AG04450 (cell line): Measurements from ENCODE around the gene DDX28. TPM values are rescaled to one million over a fixed set of nuclear protein-coding genes. Genes with fewer than 3 reads are reported as not detected.

ENCODE experiments used
- CTCF ChIA-PET: fragments of 300-600, 350-600 bp; formaldehyde crosslinking; extraction: SDS; loops from one replicate; lab custom pipeline; 2022; ENCODE audit warnings: antibody characterized with exemption, inconsistent platforms; lab: Charles Lee
- POLR2A ChIA-PET: fragments of 350-600 bp; formaldehyde crosslinking; extraction: SDS; loops from one replicate; lab custom pipeline; 2021; ENCODE audit warnings: antibody characterized with exemption, inconsistent platforms; lab: Yijun Ruan, JAX
- DNase-seq: peaks from one replicate; pipeline ENCODE4 v3.0.0-alpha.2; 2011; ENCODE audit warnings: low read depth, low spot score
- H3K27ac ChIP-seq: one replicate; pipeline ENCODE4 v1.5.1; 2012; ENCODE audit warnings: low read depth, low read length, control low read depth
- H3K27me3 ChIP-seq: one replicate; pipeline ENCODE4 v1.6.0; 2012; ENCODE audit warnings: low read length; ENCODE audit not compliant: control insufficient read depth, insufficient read depth
- H3K4me3 ChIP-seq: 2 replicates; pipeline ENCODE4 v1.5.1; 2011; ENCODE audit warnings: mild to moderate bottlenecking, low read depth, low read length, control low read depth
- H3K9me3 ChIP-seq: 2 replicates; pipeline ENCODE4 v1.5.1; 2012; ENCODE audit warnings: low read length; ENCODE audit not compliant: control insufficient read depth, insufficient read depth
- polyA plus RNA-seq: library from polyadenylated mRNA; depleted of rRNA; stranded (reverse); fragments of >200 nt; gene quantifications from 2 replicates; pipeline ENCODE4 v1.2.3, GENCODE V29; 2011
- TF ChIP-seq, protein P1 (sequence below): IDR thresholded peaks from 2 replicates; pipeline ENCODE4 v1.5.1; 2011; ENCODE audit warnings: low read depth, low read length, control low read depth, inconsistent platforms

Gene DDX28
- polyA plus RNA-seq, 1 experiment = 7.6 TPM

DNA sequence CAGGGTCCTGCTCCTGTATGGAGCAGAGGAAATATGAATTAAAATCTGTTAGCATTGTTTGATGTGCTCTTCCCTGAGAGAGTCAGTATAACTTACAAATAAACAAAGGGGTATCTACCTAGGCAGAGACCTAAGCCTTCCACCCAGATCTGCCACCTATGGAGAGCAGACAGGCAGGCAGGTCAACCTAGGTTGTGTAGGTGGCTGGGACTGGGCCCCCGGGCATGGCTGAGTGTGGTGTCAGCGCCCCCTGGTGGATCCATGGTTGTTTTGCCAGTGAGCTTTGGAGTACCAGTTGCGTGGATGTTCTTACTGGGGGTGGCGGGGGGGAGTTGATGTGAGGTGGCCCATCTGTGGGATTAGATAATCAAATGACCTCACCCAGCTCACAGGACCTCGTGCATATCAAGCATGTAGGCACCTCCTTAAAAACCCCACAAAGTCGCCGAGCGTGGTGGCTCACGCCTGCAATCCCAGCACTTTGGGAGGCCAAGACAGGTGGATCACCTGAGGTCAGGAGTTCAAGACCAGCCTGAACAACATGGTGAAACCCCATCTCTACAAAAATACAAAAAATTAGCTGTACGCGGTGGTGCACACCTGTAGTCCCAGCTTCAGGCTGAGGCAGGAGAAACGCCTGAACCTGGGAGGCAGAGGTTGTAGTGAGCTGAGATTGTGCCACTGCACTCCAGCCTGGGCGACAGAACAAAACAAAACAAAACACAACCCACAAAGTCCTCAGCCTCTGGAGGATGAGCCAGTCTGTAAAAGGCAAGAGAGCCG lies 17.7 kb upstream of the DDX28 start:
- no peaks in the 10 kb centered on the region for H3K27me3 ChIP-seq
- no peak overlapping the region for H3K27ac ChIP-seq
- H3K9me3 ChIP-seq = no peaks in the 10 kb centered on the region
- ChIA-PET CTCF (interaction anchor here (0.5 to 1.8 kb wide), 50 partner anchors 8 to 948 kb away, joined by 3 to 22 read pairs (median 4); partner anchors contain the start of genes DDX28 and DUS2), POLR2A (interaction anchor here (0.6 kb wide), 1 partner anchor 106 kb away, joined by 3 read pairs; no protein-coding TSS in a partner anchor)
- no peak overlapping the region for H3K4me3 ChIP-seq
- peak; percentile 18 for DNase-seq
- TF ChIP-seq, protein P1, sequence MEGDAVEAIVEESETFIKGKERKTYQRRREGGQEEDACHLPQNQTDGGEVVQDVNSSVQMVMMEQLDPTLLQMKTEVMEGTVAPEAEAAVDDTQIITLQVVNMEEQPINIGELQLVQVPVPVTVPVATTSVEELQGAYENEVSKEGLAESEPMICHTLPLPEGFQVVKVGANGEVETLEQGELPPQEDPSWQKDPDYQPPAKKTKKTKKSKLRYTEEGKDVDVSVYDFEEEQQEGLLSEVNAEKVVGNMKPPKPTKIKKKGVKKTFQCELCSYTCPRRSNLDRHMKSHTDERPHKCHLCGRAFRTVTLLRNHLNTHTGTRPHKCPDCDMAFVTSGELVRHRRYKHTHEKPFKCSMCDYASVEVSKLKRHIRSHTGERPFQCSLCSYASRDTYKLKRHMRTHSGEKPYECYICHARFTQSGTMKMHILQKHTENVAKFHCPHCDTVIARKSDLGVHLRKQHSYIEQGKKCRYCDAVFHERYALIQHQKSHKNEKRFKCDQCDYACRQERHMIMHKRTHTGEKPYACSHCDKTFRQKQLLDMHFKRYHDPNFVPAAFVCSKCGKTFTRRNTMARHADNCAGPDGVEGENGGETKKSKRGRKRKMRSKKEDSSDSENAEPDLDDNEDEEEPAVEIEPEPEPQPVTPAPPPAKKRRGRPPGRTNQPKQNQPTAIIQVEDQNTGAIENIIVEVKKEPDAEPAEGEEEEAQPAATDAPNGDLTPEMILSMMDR = peak; percentile 88

- Histone ChIP-seq H3K27me3 (no peaks in the 10 kb centered on the region), H3K4me3 (no peak overlapping the region), H3K27ac (no peak overlapping the region), H3K9me3 (no peaks in the 10 kb centered on the region)
- TF ChIP-seq, protein P1 = no peak
- CTCF ChIA-PET = interaction anchor here (0.7 kb wide), 1 partner anchor 10 kb away, joined by 3 read pairs; no protein-coding TSS in a partner anchor
- POLR2A ChIA-PET = no interaction called here
- no peak for DNase-seq
These were observed 15.0 kb upstream of the DDX28 start for GRCh38 chr16:68037841-68038597.

- ChIA-PET POLR2A (no interaction called here), CTCF (interaction anchor here (0.6 kb wide), 1 partner anchor 112 kb away, joined by 4 read pairs; no protein-coding TSS in a partner anchor)
- no peak overlapping the region for H3K4me3 ChIP-seq
- H3K9me3 ChIP-seq = no peaks in the 10 kb centered on the region
- DNase-seq = no peak
- no peak overlapping the region for H3K27ac ChIP-seq
- TF ChIP-seq, protein P1 = no peak
- no peaks in the 10 kb centered on the region for H3K27me3 ChIP-seq
These were observed 12.2 kb upstream of the DDX28 start for GRCh38 chr16:68035227-68035626.

DNA sequence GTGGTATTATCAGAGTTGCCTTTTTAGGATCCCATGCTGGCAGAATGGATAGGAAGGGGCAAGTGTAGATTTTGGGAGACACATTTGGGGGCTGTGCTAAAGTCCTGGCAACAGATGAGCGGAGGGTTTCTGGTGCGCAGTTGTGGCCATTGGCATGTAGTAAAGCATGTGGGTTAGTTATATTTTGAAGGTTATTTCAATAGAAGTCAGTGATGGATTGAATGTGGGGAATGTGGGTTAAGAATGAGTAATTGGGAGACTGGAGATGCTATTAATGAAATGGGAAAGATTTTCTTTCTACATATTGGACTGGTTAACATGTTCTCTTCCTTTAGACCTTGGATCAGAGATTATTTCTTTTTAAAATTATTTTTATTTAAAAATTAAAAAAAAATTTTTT lies 10.1 kb upstream of the DDX28 start:
- no peak for DNase-seq
- TF ChIP-seq, protein P1 = no peak
- no peaks in the 10 kb centered on the region for H3K27me3 ChIP-seq
- CTCF ChIA-PET = interaction anchor here (0.6 kb wide), 1 partner anchor 359 kb away, joined by 3 read pairs; no protein-coding TSS in a partner anchor
- H3K4me3 ChIP-seq = no peak overlapping the region
- no peaks in the 10 kb centered on the region for H3K9me3 ChIP-seq
- POLR2A ChIA-PET = no interaction called here
- no peak overlapping the region for H3K27ac ChIP-seq
